NCI-H446 treated with DMSO at 0.1 percent for 48 hours (cell line): ENCODE data around the gene CD300LD.

Experiments used
- DNase-seq: peaks from one replicate; lab custom pipeline; 2025; lab: John Stamatoyannopoulos, UW

CD300LD gene

DNA sequence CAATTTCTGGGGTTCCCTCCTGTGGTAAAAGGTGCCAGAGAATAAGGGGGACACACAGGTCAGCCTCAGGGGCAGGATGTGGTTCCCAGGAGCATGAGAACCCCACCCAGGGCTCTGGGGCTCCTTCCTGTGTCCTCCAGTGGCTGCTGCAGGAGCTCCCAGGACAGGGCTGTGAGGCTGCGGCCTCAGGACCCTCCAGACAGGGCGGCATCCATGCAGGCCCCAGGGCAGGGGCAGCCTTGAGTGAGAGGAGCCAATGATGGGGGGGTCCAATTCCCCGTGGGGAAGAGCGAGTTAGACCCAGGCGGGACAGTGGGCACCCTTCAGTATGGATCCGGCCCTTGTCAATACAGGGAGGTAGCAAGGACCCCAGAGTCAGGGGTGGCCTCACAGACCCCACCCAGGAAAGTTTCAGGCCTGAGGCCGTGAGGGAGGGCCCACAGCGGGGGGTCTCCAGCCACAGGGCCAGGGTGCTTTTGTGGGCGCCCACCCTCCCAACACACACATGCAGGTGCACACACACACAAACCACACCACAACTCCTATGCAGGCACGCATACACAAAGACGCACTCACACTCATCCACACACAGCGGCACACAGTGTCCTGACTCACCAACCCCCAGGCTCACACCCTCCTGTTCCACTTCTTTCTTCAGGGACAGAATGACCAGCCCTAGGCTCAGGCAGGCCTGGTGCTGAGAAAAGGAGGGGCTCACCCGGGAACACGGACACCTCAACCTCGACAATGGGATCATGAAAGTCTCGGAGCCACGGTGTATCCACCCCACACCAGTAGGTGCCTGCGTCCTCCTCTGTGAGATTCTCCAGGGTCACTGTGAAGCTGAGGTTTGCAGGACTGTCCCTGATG, 48.0 kb downstream of the CD300LD start:
- no peak for DNase-seq

DNA sequence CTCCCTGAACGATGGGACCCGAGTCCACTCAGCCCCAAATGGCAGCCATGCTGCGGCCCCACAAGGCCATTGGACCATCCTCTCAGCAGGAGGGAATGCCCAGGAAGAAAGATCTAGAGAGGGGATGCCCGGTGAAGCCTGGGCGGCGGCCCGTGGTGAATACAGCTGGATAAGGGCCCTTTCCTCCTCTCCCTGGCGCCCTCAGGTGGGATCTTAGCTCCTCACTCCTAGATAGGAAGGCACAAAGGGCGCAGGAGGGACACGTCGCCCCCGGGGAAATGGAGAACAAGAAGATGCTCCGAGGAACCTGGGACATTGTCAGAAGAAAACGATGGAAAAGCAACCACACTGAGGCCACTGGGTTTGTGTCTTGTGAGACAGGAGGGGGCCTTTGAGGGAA, 48.7 kb downstream of the CD300LD start:
- DNase-seq = no peak

DNA sequence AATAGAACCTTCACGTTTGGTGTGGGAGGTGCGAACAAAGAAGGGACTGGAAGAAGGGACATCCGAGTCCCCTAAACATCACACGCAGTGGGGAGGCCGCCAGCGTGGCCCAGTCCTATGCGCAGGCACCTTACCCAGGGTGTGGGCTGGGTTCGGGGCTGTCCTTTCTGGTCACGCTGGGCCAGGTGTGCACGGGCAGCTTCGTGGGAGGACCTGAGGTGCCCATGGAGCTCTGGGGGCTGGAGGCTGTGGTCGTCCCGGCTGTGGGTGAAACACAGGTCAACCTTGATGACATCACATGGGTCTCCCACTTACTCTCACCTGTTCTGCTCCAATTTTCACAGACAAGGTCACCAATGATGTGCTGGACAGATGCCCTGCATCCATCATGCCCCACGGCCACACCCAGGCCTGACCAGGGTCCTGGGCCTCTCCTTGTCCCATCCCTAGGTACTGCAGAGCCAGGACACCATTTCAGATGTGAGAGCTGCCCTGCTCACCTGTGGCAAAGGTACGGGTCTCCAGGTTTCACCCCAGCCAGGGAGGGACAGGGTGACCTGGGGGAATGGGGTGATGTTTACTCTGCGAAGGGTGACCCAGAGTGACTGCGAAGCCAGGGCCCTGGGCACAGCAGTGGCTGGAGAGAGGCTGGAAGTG, 49.2 kb downstream of the CD300LD start:
- no peak for DNase-seq

DNA sequence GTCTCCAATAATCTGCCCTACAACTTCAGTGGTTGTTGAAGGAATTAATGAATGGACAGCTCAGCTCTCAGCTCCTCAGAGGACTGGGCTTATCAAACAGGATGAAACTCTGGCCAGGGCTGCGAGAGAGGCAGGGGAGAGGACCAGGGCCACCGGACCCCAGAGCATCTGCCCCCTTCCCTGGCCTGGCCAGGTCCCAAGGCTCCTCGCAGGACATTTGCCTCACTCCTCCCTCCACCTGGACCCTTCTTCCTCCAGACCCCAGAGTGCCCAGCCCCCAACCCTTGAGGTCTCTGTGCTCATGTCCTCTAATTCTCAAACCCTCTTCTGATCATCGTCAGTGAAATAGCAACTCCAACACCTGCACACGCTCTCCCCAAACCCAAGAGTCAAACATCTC, 49.9 kb downstream of the CD300LD start:
- no peak for DNase-seq

DNA sequence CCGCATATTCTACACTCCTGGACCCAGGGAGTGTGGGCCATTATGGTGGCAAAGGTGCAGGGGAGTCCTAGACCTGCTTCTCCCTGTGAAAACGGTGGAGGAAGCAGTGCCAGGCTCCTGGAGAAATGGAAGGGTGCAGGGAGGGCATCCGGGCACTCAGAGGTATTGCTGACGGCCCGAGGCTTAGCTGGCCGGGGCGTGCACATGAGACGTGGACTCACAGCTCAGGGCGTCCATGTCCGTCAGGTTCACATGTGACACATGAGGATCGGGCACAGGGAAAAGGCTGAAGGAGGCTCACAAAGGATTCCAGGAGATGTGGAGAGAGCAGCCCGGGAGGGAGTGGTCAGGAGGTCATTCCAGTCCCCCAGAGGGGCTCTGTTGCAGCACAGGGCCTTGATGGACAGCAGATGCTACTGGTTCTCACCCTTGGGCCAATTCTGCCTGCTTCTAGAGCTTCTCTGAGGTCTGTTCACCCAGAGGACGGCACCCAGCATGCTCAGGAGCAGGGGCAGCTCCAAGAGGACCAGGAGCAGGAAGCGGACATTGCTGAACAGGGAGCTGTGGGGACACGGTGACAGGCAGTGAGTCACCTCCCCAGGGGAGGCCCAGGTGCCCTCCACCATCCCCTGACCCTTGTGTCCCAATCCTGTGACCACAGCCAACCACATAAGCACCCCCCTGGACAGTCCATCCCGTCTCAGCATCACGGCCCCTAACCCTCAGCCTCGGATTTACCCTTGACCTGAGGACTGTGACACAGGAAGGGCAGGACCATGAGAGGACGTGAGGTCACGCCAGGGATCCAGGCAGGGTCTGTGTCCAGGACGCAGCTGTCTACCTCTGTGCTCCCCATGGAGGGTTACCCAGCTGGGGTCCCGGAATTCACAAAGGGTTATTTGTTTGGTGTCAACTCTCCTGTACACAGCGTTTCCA, 50.6 kb downstream of the CD300LD start:
- no peak for DNase-seq

DNA sequence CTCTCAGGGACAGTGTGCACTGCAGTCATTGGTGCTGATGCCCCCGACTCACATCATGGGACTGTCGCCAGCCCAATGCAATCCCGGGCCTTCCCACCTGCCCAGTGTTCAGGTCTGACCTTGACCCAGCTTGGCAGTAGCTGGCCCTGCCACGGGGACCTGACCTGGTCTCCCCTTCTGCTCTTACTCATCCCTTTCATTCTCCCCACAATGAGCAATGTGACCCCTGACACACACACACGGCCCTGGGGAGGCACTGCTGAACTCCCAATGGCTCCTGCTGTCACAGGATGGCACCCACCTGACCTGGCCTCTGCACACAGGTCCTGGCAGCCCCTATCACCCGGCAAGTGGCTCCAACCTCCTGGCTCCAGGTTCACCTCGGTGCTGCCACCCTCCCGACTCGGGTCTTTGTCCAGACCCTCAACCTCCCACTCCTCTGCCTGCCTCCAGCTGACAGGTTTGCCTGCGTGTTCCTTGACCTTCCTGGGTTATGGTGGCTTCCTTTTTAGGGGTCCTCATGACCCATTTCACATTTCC, 52.7 kb downstream of the CD300LD start:
- DNase-seq = no peak

- DNase-seq = no peak
These were observed 55.2 kb downstream of the CD300LD start for GRCh38 chr17:74536890-74537289.

DNA sequence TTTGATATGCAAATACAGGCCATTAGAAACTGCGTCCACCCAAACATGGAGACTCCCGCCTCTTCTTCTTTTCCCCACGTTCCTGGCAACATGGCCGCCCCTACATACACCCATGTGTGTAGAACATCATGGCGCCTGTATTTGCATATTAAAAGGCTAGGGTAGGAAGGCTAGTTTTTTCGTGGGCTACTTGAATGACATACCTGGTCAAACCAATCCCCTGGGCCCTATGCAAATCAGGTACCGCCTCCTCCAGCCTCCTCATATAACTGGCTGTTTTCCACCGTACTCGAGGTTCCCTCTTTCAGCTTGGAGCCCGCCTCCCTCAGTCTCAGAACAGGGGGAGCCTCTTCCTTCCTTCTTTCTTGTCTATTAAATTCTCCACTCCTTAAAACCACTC, 60.0 kb downstream of the CD300LD start:
- DNase-seq = peak; percentile 58

- DNase-seq = no peak
These were observed 60.8 kb downstream of the CD300LD start, which contains the start of gene CD300LB for GRCh38 chr17:74531231-74531761. Gene CD300LB (minus strand): TSS chr17:74531475. CDS start chr17:74531350, 125 bp downstream.

DNA sequence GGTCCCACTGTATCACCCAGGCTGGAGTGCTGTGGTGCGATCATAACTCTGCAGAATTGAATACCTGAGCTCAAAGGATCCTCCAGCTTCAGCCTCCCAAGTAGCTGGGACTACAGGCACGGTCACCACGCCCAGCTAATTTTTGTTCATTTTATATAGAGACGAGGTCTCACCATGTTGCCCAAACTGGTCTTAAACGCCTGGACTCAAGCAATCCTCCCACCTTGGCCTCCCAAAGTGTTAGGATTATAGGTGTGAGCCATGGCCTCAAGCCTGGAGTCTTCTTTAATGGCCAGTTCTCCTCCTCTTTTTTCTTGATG, 61.3 kb downstream of the CD300LD start:
- DNase-seq = no peak
